NCI-H187 treated with DMSO at 0.1 percent for 48 hours (cell line): ENCODE results near the gene PRKAG2.

Source experiments
- DNase-seq: peaks from one replicate; lab custom pipeline; 2025; lab: John Stamatoyannopoulos, UW

The PRKAG2 gene

DNA sequence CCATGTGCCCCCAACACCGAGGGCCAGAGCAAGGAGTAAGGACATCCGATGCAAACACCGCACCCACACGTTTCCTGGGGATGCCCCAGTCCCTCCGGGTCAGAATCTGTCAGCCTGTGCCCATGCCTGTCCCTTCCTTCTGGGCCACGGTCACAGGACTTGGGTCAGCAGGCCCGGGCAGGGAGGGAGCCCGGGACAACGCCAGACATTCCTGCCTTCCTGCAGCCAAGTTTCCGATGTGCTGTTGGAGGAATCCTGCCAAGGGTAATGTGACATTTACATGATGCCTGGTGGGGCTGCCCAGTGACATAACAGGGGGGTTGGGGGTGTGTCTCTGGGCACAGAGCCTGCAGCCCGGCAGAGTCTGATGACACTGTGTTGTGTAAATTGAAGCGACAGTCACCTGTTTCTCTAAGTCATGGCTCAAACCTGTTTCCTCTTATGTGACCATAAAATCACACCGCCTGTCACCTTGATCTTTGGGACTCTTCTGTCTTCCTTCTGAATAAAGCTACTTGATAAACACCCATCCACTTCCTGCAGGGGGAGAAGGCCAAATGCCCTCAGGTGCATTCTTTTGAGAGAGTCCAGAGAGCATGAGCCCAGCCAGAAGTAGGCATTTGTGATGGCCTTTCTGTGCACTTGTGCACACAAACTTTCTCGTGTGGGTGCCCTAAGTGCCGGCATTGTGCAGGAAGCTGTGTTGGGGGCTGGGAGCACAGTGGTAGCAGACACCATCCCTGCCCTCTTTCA, 181.9 kb downstream of the PRKAG2 start:
- DNase-seq, result no peak

DNA sequence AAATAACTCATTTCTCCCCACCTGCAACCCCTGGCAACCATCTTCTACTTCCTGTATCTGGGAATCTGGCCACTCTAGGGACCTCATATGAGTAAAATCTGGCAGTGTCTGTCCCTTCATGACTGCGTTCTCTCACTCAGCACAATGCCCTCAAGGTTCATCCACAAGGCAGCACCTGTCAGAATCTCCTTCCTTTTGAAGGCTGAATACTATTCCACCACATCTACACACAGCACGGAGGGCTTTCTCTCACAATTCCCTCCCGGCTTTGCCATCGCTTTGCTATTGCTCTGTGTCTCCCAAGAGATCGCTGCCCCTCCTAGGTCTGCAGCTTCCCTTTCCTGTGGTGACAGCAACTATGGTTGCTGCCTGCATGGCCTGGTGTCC, 182.5 kb downstream of the PRKAG2 start:
- DNase-seq, result no peak

DNA sequence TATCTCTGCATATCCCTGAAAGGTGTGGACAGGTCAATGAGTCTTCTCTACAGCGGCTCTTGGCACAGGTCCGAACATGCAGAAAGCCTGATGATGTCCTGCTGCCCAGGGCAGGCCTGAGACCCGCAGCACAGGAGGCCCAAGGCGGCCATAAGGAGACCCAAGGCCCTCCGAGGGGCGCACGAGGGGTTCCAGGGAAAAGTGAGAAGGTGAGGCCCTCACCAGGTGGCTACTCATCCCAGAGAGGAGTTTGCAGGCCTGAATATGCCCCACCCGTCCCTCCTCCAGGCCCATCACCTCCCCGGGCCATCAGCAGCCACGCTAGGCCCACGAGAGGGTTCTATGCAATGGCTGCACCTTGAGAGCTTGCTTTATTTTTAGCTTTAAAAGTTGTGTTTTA, 183.8 kb downstream of the PRKAG2 start:
- no peak for DNase-seq

DNA sequence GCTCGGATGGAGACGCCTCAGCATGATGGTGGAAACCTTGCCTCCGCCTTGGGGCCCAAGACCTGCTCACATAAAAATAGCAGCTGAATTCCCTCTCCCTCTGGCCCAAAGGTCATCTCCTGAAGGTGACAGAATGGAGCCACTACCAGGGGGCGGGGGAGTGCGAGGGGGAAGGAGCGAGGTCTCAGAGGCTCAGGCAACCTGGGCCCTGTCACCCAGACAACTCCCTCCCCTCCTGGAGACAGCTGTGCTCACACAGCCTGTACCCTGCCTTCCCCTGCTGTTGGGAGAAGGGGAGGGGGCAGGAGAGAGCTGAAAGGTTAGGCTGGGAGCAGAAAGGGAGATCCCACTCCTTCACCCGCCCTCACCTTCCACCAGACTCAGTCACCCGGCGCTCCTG, 184.2 kb downstream of the PRKAG2 start:
- no peak for DNase-seq

DNA sequence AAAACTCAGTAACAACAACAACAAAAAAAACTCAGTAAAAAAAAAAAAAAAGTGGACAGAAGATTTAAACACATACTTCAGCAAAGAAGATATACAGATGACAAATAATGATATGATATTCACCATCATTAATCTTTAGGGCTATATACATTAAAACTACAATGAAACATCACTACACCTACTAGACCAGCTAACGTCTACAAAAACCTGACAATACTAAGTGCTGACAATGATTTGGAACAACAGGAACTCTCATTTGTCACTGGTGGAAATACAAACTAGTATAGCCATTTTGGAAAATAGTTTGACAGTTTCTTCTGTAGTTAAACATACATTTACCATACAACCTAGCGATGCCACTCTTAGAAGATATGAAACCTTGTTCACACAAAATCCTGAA, 185.5 kb downstream of the PRKAG2 start:
- DNase-seq, result no peak

DNA sequence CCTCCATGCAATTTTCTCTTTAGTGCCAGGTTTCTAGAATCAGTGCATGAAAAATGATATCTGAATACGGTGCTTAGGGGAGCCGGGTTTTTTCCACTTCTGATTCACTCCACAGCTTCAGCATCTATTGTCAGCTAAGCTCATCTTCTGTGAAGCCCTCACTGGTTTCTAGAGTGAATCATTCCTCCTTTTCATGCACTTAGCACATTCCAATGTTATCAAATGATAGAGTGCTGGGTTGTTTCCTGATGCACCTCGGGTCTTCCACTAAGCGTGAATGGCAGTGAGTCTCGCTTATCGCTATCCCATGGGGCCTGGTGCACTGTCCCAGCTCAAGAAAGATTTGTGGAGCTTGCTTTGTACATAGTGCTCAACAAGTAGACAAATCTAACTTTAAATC, 186.3 kb downstream of the PRKAG2 start:
- DNase-seq, result no peak

DNA sequence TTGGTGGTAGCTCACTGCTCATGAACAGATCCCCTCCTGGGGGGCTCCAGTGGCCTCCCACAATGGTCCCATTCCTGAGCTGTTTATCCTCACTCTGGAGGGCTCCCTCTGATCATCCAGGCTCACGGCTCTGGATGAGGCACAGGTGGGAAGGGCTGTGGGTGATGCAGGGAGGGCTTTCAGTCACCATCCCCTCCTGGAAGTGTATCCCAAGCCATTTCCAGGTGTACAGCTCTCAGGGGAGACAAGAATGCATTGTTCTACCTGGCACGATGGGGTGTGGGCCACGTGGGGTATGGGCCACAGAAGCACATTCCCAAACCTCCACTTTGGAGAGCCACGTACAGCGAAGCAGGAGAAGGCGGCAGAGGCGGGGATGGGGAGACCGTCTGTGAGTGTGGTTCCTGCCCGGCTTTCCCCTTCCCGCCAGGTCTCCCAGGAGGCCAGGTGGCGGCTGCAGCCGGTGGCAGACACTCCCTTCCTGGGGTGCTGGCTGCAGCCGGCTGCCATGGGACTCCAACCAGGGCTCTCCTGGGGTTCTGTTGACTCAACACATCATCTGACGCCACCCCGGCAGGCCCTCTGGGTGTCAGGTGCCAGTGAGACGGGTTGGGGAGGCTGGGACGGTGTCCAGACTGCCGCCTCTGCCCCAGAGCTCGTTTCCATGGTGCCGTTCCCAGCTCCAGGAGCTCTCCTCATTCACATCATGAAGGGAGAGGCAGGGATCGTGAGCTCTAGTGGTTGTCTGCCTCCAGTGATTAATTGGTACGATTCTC, 187.5 kb downstream of the PRKAG2 start:
- peak; percentile 79 for DNase-seq

DNA sequence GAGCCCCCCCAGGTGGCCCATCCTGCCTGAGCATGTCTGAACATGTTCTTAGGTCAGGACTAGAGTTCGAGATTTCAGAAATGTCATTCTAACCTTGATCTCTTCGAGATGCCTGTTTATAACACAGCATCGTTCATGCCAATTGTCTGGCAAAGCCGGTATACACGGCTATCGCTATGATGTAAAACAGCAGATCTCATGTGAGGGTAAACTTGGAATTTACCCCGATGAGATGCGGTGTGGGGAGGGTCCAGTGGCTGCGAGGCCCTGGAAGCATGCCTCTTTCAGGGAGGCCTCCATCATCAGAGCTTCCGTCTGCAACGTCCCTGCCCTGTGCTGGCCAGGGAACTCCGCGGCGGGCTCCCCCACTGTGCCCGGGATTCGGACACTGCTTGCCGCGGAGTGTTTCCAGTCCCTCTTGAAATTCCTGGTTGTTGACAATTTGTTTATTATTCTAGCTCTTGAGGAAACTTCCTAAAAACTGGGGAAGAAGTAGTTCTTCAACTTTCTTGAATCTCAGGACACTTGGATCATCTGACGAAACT, 188.6 kb downstream of the PRKAG2 start:
- DNase-seq, result no peak

DNA sequence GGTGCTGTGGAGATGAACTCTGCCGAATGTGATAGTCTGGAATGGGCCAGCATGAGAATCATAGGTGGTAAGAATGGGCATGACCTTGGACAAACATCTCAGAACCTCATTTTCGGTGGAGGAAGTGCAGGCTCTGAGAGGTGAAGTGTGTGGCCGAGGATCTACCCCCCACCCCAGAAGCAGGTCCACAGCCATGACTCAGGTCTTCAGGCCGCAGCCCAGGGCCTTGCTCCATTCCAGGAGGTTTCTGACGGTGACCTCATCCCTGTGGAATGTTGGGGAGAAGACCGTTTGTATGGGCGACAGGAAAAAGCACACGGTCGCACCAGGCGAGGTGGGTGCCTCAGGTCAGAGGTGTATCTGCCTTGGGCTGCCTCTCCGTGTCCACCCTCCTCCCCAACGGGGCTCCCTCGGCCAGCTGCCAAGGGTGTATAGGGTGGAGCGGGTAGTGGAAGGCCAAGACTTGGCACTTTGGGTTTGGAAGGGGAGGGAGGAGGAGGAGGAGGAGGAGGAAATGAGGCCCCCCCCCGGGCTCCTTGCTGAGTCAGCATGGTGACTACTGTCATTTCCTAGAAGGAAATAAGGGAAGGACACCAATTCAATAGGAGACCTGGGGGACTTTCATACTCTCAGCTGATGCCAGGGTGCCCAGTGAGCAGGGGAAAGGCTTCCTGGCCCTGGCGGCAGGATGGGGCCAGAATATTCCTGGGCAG, 189.2 kb downstream of the PRKAG2 start:
- no peak for DNase-seq

DNA sequence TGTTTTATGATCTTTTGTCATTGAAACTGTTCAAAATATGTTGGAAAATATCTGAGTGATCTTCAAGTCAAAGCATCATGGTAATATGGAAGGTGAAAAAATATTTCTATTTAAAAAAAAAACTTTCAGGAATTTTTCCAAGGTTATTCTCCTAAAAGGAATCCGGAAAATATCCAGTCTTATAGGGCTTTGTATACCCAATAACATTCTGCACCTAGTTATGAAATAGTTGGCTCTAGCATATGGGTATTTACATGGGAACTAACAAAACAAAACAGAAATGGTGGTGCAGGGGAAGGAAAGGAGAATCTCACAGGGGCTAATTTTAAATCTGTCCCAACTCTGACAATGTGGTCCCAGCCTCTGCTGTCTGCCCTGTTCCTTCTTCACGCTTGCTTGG, 190.1 kb downstream of the PRKAG2 start:
- DNase-seq, result no peak

DNA sequence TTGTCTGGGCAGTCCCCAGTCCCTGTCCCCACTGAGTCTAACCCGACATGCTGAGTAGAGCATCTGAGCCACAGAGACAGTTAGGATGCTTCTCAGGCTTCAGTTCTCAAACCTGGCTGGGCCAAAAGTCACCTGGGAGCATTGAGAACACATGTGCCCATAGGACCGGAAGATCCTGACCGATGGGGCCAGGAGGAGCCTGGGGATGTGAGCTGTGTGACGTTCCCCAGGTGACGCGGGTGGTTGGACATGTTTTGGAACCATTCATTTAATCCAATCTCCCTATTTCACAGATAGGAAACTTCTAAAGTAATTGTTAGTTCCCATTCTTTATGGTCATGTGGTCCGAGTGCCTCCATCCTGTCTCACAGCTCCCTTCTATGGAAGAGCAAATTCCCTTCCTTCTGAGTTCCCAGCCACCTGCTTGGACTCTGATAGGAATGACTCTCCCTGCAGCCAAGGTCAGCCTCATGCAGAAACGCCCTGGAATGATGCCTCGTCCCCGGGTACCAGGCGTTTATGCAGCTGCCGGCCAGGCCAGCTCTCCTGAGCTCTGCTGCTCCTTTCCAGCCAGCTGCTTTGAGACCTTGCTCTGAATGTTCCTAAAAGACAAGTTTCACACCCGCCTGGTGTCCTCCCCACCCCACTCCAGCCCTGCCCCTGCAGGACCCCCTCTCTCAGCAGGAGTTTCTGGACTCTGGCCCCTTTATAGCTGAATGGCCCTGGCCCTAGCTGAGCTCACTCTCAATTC, 190.7 kb downstream of the PRKAG2 start:
- no peak for DNase-seq

DNA sequence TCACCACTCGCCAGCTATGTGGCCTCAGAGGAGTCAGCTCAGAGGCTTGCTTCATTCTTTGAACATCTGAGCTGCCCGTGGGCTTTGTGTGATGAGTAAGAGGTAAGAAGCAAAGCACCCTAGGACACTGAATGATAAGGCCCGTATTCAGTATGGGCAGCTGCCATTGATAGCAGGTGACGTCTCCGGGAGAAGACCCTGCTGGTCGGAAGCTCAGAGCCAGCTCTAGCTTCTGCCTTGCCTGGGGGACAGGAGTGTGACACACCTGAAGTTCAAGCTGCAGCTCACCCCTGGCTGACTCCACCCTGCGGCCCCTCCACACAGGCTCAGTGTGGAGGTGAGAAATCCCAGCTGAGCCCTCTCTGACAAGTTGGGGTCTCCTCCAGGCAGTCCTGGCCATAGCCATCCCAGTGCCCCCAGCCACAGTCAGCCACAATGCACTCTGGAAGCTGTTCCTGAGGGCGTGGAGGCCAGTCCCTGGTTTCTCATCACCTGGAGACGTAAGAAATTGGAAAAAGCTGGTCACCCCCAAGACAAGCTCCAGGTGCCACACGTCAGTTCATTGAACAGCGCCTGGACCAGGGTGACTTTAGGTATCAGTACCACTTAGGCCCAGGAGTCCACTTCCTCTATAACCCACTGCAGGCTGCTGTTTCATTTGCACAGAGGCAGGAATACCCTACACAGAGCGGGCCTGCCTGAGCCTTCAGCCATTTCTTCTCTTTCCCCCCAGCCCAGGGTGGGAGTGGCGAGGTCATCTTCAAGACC, 192.3 kb downstream of the PRKAG2 start:
- no peak for DNase-seq

DNA sequence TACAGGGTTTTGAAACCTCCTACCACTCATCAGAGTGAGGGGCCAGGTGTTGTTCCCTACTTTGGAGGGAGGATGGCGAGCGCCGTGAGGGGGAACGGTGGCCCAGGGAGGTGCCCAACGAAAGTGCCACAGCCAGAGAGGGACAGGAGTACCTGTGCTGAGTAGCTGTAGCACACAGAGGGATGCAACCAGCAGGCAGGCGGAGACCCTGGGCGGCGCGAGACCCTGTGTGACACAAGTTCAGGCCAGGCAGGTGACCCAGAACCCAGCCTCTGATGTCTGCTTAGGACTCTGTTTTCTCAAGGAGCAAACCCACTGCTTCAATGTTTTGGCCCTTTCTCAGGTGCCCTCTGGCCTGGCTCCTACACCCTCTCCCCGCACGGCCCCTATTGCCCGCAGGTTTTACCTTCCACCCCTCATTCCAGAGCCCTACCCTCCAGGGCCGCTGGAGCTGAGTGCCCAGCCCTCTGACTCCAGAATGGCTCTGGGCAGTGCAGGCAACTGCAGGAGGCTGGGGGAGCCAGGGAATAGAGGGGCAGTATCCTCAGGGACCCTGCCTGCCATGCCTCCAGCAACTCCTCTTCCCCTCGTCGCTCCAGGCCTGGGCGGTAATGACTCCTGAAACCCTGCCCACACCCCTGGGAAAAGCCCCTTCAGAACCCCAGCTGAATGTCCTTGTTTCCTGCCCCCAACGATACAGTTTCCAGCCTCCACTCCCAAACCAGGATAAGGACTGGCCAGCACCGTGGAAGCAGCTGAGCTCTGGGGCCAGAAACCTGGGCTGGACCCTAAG, 193.1 kb downstream of the PRKAG2 start:
- no peak for DNase-seq

DNA sequence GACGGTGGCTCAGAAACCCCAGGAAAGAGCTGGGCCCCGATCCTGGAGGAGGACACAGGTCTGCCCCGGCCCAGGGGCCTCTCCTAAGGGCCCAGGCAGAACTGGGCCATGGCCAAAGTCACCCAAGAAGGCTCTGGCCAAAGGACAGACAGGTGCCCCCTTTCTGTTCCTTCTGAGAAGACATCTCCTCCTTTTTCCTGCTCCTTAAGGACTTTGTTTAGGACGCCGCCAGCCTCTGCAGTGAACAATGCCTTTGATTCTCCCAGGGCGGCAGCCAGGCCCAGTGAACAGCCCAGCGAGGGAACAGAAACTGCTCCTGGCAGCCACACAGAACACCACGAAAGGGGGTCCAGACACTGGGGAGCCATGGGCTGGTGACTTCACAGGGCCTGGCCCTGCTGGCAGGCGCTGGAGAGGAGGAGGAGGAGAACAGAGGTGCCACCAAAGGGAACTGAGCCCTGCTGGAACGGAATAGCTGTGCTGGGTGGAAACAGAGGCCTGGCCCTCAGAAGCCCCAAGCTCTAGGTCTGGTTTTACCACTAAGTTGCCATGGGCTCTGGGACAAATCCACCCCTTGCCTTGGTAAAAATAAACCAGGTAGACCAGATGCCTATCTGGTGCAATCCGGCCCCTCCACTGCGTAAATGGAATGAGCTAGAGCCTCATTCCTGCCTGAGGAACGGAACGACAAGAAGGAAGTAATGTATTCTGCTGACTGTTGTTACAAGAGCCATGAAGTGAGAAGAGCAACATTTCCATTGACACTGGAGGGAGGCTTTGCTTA, 193.9 kb downstream of the PRKAG2 start:
- no peak for DNase-seq

DNA sequence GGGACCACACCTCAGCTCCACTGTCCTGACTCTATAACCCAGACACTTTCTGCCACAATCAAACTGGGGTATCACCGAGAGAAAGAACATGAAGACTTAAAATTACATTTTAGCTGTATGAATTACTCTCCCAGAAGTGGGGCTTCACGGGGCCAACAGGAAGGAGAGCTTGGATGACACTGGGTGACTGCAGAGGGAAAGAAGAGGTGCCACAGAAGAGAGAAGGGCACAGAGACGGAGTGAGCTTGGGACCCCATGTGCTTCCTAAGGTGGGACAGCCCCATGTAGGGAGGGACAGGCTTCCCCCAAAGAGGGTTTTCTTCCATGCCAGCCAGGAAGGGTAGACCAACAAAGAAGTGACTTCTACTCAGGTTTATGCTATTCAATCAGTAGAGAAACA, 195.2 kb downstream of the PRKAG2 start:
- DNase-seq, result no peak

DNA sequence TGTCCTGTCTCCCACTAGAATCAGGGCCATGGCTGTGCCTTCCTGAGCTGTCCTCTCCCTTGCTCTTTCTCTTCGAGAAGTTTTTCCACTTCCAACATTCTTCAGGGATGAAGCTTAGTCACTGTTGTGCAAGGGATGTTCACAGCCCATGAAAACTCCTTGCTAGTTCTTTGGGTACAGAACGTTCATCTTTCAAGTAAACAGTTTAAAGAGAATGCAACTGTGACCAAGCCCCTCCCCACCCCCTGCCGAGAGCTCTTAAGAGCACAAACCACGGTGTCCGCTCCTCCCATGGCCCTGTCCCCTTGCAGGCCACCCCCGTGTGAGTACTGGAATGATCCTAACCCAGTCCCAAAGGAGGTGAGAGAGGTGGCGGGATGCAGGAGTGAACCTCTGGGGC, 196.1 kb downstream of the PRKAG2 start:
- DNase-seq, result no peak

DNA sequence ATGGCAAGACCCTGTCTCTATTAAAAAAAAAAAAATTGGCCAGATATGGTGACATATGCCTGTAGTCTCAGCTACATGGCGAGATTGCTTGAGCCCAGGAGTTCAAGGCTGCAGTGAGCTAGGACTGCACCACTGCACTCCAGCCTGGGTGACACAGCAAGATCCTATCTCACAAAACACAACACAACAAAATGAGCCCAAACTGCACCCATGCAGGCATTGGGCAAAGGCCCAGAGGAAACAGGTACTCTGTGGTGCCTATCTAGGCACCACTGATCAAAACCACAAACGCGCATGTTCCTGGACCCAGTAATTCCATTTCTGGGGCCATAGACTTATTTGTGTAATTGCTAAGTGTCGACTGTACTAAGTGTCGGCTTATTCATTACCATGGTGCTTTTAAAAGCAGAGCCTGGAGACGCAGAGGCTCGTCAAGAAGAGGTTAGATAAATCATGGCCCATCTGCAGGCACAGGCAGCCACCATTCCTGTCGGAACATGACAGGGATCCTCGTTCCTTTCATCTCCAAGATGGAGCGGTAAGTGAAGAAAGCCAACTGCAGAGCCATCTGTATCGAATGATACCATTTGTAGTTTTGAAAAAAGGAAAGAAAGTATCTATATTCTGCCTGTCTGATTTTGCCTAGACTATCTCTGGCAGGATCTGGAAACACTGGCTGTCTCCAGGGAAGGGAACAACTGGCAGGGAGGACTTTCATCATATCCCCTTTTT, 196.9 kb downstream of the PRKAG2 start:
- DNase-seq, result no peak

DNA sequence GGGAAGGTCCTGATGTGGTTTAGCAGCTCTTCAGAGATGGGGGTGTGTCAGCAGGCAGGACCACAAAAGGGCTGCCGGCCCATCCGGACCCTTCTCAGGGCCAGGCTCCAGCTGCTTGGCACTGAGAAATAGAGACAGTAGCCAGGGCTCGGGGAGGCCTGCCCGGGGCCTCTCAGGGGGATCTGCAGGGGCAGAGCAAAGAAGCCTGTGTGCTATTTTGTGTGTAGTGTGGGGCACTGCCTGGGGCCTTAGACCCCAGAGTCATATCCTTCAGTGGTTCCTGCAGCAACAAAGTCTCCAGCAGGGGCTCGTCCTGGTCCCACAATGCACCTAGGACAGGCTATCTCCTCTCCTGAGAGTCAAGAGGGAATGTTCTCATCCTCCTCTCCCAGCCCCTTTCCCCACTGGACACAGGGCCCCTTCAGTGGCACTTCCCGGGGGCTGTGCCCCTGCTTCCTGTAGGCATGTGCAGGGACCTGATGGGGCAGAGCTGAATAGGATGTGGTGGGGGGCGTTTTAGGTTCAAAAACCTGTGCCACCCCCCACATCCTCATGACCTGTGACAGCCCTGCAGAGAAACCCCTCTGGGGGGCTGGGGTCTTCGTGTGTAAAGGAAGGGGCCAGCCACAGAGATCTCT, 197.7 kb downstream of the PRKAG2 start:
- no peak for DNase-seq
